ENCODE results near the gene OR52E2. TPM values are rescaled to one million over a fixed set of nuclear protein-coding genes. Genes with fewer than 3 reads are reported as not detected.

Gene OR52E2
- polyA plus RNA-seq, 2 of the 4 experiments (the other 2 are of a cell fraction), result not detected

DNA sequence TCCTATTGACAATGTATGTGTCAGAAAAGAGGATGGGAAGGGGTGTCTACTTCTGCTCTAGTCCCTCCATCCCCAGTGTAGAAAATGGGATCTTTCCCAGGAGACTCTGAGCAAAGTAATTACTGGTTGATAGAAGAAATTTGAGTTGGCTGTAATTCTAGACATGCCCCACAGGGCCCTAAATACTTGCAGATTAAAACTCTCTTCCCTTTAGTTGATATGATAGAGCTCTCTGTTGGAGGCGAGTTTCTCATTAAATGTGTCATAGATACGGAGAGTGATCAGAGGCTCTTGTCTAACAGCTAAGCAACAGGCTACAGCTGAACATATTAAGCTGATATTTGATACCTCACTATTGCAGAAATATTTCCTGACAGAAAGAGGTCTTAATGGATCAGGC is 42.8 kb upstream of the OR52E2 start:
- CTCF ChIA-PET, result no interaction called here
- POLR2A ChIA-PET, result no interaction called here

DNA sequence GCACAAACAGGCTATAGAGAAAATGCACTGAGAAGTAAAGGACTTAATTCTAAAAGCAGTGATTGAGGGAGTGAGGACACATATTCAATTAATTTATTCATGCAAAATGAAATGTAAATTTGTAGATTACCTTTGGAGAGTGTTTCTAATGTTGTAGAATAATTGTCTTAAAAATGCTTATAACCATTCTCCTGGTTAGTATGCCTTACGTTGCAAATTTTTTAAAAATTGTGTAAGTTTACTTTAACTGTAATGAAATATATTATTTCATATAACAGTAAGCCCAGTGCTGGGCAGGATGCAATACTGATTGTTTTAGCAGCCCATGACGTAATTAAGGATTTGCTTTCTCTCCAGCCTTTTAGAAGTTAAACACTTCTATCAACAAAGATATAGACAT is 36.6 kb upstream of the OR52E2 start:
- no peak for FAIRE-seq
- H3K4me3 ChIP-seq, result no peak overlapping the region
- 2% methylated on average over 2 of the region's 2 CpGs for WGBS (ENCODE audit: missing lambda C conversion rate)
- ChIA-PET POLR2A (no interaction called here), CTCF (no interaction called here)
- H3K27ac ChIP-seq, result no peak overlapping the region
- TF ChIP-seq FOXS1 (CRISPR knock-in tag; IDR thresholded peaks at IDR 0.05) (no peak), MAFK (IDR thresholded peaks at IDR 0.05; ENCODE audit: partially characterized antibody) (peak; percentile 26), EHF (CRISPR knock-in tag; IDR thresholded peaks at IDR 0.05) (no peak), HOXA7 (CRISPR knock-in tag; IDR thresholded peaks at IDR 0.05) (no peak), JUN (IDR thresholded peaks at IDR 0.05) (no peak), RNF2 (IDR thresholded peaks at IDR 0.05; ENCODE audit: borderline replicate concordance, low read depth) (no peak)
- TF ChIP-seq, protein P1, sequence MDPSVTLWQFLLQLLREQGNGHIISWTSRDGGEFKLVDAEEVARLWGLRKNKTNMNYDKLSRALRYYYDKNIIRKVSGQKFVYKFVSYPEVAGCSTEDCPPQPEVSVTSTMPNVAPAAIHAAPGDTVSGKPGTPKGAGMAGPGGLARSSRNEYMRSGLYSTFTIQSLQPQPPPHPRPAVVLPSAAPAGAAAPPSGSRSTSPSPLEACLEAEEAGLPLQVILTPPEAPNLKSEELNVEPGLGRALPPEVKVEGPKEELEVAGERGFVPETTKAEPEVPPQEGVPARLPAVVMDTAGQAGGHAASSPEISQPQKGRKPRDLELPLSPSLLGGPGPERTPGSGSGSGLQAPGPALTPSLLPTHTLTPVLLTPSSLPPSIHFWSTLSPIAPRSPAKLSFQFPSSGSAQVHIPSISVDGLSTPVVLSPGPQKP (IDR thresholded peaks at IDR 0.05; ENCODE audit: low read depth, low read length), result no peak
- no peaks in the 10 kb centered on the region for H3K4me1 ChIP-seq
- no peaks in the 10 kb centered on the region for H3K9me3 ChIP-seq
- H3K4me2 ChIP-seq, result no peak overlapping the region
- DNase-seq (ENCODE audit: low read depth in 1 of 2, low spot score in 1 of 2), result no peak
- no peak for ATAC-seq

More for the DNA sequence above, 42.8 kb upstream of the OR52E2 start:
- Histone ChIP-seq H3K9me3 (no peaks in the 10 kb centered on the region), H3K4me1 (no peaks in the 10 kb centered on the region), H3K4me2 (no peak overlapping the region), H3K27ac (no peak overlapping the region), H3K4me3 (no peak overlapping the region)
- TF ChIP-seq, protein P2, sequence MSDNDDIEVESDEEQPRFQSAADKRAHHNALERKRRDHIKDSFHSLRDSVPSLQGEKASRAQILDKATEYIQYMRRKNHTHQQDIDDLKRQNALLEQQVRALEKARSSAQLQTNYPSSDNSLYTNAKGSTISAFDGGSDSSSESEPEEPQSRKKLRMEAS (IDR thresholded peaks at IDR 0.05), result no peak
- no peak for TF ChIP-seq NFE2L2 (conservative IDR thresholded peaks at IDR 0.05; ENCODE audit: low read length)
- TF ChIP-seq ZSCAN20 (CRISPR knock-in tag; IDR thresholded peaks at IDR 0.05), result no peak
- ATAC-seq (no peak), FAIRE-seq (no peak), DNase-seq (ENCODE audit: low read depth in 1 of 2, low spot score in 1 of 2) (no peak)
- WGBS (ENCODE audit: missing lambda C conversion rate), result 34% methylated on average over 2 of the region's 2 CpGs

DNA sequence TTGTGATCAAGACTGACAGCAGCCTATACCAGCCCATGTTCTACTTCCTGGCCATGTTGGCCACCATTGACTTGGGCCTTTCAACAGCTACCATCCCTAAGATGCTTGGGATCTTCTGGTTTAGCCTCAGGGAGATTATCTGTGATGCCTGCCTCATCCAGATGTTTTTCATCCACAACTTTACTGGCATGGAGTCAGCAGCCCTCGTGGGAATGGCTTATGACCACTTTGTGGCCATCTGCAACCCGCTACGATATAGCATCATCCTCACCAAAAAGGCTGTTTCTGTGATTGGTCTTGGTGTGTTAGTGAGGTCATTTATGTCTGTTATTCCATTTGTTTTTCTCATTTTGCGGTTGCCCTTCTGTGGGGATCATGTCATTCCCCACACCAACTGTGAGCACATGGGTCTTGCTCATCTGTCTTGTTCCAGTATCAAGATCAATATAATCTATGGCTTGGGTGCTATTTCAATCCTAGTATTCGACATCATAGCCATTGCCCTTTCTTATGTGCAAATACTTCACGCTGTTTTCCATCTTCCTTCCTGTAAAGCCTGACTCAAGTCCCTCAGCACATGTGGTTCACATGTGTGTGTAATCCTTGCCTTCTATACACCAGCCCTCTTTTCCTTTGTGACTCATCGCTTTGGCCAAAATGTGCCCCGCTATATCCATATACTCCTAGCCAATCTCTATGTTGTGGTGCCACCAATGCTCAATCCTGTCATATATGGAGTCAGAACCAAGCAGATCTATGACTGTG is 33.6 kb upstream of the OR52E2 start:
- Histone ChIP-seq H3K4me2 (no peak overlapping the region), H3K4me1 (no peaks in the 10 kb centered on the region), H3K4me3 (no peak overlapping the region), H3K27ac (no peak overlapping the region), H3K9me3 (no peaks in the 10 kb centered on the region)
- TF ChIP-seq, protein P2 (IDR thresholded peaks at IDR 0.05), result no peak
- TF ChIP-seq GATA3 (IDR thresholded peaks at IDR 0.05; ENCODE audit: borderline replicate concordance), result no peak
- DNase-seq (ENCODE audit: low read depth in 1 of 2, low spot score in 1 of 2) (no peak), FAIRE-seq (no peak), ATAC-seq (no peak)
- 12% methylated on average over 8 of the region's 8 CpGs for WGBS (ENCODE audit: missing lambda C conversion rate)
- CTCF ChIA-PET, result no interaction called here
- POLR2A ChIA-PET, result no interaction called here

DNA sequence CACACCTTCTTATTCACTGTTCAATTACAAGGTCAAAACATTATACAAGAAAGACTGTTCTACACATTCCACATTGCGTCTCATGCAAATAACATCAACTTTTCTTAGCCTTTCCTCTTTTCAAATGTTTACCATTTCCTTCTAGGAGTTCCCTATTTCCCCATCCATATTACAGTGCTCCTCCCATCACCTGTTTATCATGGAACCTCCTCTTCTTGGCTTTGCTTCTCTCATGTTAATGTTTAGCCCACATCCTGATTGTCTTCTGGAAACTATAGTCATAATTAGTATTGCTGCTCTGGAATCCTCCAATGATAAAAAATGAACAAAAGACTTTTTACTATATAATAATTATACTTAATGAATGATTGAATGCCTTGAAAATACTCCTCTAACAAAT is 31.2 kb upstream of the OR52E2 start:
- H3K4me2 ChIP-seq, result no peak overlapping the region
- WGBS (ENCODE audit: missing lambda C conversion rate), result 2% methylated on average over 1 of the region's 1 CpG
- no peak for FAIRE-seq
- no peak overlapping the region for H3K27ac ChIP-seq
- no peaks in the 10 kb centered on the region for H3K4me1 ChIP-seq
- TF ChIP-seq EHMT2 (IDR thresholded peaks at IDR 0.05; ENCODE audit: low read depth) (no peak), FOSB (CRISPR knock-in tag; IDR thresholded peaks at IDR 0.05) (no peak), HEYL (CRISPR knock-in tag; IDR thresholded peaks at IDR 0.05) (no peak), FOXS1 (CRISPR knock-in tag; IDR thresholded peaks at IDR 0.05) (no peak), ZNF302 (CRISPR knock-in tag; IDR thresholded peaks at IDR 0.05) (no peak), PHF8 (IDR thresholded peaks at IDR 0.05; ENCODE audit: borderline replicate concordance, low read depth) (no peak)
- ChIA-PET CTCF (no interaction called here), POLR2A (no interaction called here)
- no peak for ATAC-seq
- DNase-seq (ENCODE audit: low read depth in 1 of 2, low spot score in 1 of 2), result no peak
- H3K9me3 ChIP-seq, result no peaks in the 10 kb centered on the region
- H3K4me3 ChIP-seq, result no peak overlapping the region

DNA sequence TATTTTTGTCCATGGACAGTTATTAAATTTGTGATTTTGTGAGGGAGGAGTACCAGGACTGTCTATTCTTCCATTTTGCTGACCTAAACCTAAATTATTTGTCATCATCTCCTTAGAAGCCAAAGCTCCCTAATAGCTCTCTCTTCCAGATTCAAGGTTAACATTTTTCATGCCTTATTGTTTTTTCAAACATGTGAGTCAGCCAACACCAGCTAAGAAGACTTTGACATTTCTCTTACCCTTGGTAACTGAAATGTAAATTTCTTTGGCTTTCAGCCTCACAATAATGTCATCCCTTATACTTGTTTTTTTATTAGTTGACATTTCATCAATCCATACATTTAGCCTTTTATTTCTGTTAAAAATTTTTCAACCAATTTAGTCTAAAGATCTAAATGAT is 29.1 kb upstream of the OR52E2 start:
- CTCF ChIA-PET, result no interaction called here
- no peak for DNase-seq (ENCODE audit: low read depth in 1 of 2, low spot score in 1 of 2)
- TF ChIP-seq, protein P3, sequence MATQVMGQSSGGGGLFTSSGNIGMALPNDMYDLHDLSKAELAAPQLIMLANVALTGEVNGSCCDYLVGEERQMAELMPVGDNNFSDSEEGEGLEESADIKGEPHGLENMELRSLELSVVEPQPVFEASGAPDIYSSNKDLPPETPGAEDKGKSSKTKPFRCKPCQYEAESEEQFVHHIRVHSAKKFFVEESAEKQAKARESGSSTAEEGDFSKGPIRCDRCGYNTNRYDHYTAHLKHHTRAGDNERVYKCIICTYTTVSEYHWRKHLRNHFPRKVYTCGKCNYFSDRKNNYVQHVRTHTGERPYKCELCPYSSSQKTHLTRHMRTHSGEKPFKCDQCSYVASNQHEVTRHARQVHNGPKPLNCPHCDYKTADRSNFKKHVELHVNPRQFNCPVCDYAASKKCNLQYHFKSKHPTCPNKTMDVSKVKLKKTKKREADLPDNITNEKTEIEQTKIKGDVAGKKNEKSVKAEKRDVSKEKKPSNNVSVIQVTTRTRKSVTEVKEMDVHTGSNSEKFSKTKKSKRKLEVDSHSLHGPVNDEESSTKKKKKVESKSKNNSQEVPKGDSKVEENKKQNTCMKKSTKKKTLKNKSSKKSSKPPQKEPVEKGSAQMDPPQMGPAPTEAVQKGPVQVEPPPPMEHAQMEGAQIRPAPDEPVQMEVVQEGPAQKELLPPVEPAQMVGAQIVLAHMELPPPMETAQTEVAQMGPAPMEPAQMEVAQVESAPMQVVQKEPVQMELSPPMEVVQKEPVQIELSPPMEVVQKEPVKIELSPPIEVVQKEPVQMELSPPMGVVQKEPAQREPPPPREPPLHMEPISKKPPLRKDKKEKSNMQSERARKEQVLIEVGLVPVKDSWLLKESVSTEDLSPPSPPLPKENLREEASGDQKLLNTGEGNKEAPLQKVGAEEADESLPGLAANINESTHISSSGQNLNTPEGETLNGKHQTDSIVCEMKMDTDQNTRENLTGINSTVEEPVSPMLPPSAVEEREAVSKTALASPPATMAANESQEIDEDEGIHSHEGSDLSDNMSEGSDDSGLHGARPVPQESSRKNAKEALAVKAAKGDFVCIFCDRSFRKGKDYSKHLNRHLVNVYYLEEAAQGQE (IDR thresholded peaks at IDR 0.05), result no peak
- no peak for TF ChIP-seq ESRRA (IDR thresholded peaks at IDR 0.05; ENCODE audit: borderline replicate concordance, low read length)
- TF ChIP-seq, protein P4, sequence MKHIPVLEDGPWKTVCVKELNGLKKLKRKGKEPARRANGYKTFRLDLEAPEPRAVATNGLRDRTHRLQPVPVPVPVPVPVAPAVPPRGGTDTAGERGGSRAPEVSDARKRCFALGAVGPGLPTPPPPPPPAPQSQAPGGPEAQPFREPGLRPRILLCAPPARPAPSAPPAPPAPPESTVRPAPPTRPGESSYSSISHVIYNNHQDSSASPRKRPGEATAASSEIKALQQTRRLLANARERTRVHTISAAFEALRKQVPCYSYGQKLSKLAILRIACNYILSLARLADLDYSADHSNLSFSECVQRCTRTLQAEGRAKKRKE (CRISPR knock-in tag; IDR thresholded peaks at IDR 0.05; ENCODE audit: low read depth), result no peak
- no peak for TF ChIP-seq TFCP2L1 (CRISPR knock-in tag; IDR thresholded peaks at IDR 0.05)
- no peak for TF ChIP-seq MAFK (IDR thresholded peaks at IDR 0.05; ENCODE audit: partially characterized antibody)
- no peak for TF ChIP-seq MYC (IDR thresholded peaks at IDR 0.05; ENCODE audit: borderline replicate concordance, low read length)

More for the DNA sequence above, 29.1 kb upstream of the OR52E2 start:
- H3K4me2 ChIP-seq, result no peak overlapping the region
- no peaks in the 10 kb centered on the region for H3K4me1 ChIP-seq
- POLR2A ChIA-PET, result no interaction called here
- no peak for ATAC-seq
- H3K4me3 ChIP-seq, result no peak overlapping the region
- H3K27ac ChIP-seq, result no peak overlapping the region
- no peaks in the 10 kb centered on the region for H3K9me3 ChIP-seq
- no peak for FAIRE-seq
